ENCODE results near the gene COMMD8.

- TF ChIP-seq EP300 (IDR thresholded peaks at IDR 0.05) = no peak
- no peak for TF ChIP-seq CTCF (IDR thresholded peaks at IDR 0.05)
- no peak for TF ChIP-seq POLR2A (IDR thresholded peaks at IDR 0.05)
These were observed 30.8 kb downstream of the COMMD8 start for GRCh38 chr4:47432749-47433148.
